ENCODE data around the gene LENG9.
"Not testable (repeated sequence)": the region's sequence is repeated elsewhere in the genome, so short reads cannot be mapped to it uniquely, and the experiment has no call there.

LENG9 gene

DNA sequence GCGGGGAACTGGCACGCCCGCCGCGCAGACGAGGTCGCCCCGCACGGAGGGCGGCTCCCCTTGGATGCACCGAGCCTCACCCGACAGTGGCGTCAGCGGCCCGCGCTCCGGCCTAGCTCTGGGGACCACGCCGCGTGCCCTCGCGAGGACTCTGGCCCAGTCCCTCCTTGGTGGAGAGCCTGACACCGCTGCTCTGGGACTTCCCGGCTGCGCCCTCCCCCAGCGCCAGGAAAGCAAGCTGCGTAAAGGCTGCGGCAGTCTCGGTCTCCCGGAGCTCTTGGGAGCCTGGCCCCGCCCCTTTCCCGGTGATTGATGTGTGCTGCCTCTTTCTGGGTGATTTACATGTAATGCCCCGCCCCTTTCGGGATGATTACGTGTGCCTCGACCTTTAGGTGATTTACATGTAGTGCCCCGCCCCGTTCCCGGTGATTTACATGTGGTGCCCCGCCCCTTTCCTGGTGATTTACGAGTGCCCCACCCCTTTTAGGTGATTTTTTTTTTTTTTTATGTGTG, at the start of gene LENG9:
Gene LENG9, minus strand, starts transcription at position 248 of the 513 bp plus-strand sequence. CDS start 252 bp downstream, outside the sequence.
- peak; percentile 72 to 81 for DNase-seq (ENCODE audit: low read depth in 2 of 2)

- not testable (repeated sequence) for DNase-seq (ENCODE audit: low read depth in 2 of 2)
Observed at GRCh38 chr19:54509200-54509940, 45.8 kb upstream of the LENG9 start.

DNA sequence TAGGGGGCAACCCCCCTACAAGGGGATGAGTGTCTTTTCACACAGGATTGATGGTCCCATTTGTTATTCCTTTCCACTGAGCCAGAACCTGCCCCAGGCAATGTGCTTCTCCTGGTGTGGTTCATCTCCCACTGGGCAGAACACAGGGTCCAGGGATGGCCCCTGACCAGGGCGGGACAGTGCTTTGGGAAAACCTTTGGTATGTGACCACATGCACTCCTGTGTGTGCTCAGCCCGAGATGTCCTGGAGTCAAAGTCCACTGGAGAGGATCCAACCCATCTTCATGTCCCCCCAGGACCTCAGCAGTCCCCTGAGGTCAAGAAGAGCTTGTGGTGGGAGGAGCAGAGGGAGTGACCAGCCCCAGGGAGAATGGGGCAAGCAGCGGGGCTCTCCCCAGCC, 44.9 kb upstream of the LENG9 start:
- not testable (repeated sequence) for DNase-seq (ENCODE audit: low read depth in 2 of 2)

DNA sequence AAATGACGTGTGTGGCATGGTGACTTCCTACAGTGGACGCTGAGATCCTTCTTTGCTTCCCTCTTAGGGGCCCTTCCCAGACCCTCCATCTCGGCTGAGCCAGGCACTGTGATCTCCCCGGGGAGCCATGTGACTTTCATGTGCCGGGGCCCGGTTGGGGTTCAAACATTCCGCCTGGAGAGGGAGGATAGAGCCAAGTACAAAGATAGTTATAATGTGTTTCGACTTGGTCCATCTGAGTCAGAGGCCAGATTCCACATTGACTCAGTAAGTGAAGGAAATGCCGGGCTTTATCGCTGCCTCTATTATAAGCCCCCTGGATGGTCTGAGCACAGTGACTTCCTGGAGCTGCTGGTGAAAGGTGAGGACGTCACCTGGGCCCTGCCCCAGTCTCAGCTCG, 44.2 kb upstream of the LENG9 start:
- no peak for DNase-seq (ENCODE audit: low read depth in 2 of 2)

DNA sequence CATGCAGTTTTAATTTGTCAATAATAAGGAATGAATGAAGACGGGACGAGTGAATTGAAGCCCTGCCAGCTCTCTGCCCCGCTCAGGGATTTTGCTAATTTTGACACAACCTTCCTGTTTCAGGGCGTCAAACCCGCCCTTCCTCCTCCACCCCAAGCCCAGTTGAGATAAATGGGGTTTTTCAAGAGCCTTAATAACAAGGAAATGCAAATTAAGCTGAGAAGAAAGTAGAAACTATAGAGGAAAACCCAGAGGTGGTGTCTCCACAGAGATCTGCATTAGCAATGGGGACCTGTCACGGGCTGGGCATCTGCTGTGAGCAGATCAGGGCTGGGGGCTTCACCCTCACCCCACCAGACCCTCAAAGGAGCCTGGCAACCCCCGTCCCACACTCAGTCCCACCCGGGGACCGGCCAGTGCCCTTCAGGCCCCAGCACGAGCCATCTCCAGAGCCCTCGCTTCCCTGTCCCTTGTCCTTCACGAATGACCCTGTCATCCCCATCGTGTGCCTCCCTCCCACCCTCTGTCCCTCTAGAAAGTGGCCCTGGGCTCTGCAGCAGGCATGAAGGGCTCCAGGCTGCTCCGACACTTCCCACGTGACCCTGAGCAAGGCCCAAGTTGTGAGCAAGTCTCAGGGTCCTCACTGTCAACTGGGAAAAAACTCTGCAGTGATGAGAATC, 43.6 kb upstream of the LENG9 start:
- DNase-seq (ENCODE audit: low read depth in 2 of 2), result not testable (repeated sequence)

- DNase-seq (ENCODE audit: low read depth in 2 of 2), result no peak
Observed at GRCh38 chr19:54506079-54506478, 42.5 kb upstream of the LENG9 start.

DNA sequence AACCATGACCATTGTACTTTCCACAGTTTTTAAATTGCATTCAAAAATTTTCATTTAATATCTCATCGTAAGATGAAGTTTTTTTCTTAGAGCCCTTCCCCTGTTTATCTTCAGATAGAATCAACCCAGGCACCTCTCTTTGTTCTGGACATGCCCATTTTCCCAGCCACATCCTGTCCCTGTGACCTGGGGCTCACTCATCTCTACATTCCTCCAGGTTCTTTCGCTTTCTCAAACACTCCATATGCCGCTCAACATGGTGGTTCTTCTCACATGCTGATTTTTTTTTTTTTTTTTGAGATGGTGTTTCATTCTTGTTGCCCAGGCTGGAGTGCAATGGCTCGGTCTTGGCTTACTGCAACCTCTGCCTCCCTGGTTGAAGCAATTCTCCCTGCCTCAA, 42.0 kb upstream of the LENG9 start:
- DNase-seq (ENCODE audit: low read depth in 2 of 2), result not testable (repeated sequence)

DNA sequence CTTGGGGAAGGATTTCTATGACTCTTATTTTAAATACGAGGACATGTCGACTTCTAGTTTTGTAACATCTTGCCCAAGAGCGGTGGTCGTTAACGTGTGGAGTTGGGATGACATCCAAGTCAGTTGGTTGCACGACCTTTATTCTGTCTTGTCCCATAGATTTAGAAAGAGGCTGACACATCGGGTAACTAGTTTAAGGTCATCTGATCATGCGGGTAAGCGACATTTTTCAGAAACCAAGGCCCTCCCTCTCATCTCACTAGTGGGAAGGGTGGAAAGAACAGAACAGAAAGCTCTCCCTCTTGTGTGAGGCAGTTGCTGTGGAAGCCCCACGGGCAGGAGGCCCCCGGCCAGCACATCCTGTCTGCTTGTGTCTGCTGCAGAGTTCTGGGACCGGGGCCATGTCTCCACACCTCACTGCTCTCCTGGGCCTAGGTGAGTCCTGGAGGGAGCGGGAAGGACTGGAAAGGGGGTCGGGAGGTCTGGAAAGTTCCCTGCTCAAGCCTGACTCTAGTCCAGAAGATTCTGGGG, 39.0 kb upstream of the LENG9 start, which contains the start of gene LAIR2:
Gene LAIR2, plus strand, starts transcription at position 314 of the 531 bp plus-strand sequence. Its CDS starts 88 bp downstream, at position 402.
- DNase-seq (ENCODE audit: low read depth in 2 of 2), result no peak

DNA sequence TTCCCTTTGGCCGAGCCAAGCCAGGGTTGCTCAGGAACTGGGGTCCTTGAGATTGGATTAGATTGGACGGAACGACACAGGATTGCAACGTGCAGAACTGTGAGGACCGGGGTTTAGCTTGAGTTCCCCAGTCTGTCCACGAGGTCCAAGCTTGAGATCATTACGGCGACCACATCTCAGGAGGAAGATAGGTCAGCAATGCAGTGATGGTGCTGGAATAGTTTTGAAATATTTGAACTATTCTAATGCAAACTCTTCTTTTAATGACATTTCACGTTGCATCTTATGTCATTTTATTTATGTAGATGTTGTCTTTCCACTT, 34.8 kb upstream of the LENG9 start:
- DNase-seq (ENCODE audit: low read depth in 2 of 2), result not testable (repeated sequence)

DNA sequence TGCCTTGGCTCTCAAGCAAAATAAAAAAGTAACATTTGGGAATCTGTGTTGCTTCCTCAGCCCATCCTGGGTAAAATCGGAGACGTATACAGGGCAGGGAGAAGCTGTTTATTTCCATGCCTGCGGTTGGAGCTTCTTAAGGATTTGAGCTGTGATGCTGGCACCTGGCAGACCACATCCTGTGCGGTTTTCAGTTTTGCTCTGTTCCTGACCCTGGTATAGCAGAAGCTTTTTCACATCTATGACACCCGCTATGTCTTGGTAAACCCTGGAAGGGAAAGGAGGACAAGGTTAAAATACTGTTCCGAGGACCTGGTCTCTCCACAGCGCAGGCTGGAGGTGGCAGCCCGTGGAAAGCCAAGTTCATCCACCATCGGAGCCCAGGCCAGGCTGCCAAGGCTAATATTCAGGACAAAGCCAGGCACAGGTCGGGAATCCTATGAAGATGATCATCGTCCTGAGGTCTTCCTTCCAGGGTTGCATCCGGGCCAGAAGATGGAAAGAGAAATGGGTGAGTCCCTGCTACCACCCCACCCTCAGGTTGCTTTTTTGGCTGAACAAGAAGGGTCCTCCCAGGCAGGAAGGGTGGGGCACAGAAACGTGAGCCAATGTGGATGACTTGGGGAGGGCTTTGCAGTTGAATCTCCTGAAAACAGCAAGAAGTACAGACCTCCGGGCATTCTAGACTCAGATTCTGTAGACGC, 34.3 kb upstream of the LENG9 start:
- DNase-seq (ENCODE audit: low read depth in 2 of 2), result not testable (repeated sequence)

DNA sequence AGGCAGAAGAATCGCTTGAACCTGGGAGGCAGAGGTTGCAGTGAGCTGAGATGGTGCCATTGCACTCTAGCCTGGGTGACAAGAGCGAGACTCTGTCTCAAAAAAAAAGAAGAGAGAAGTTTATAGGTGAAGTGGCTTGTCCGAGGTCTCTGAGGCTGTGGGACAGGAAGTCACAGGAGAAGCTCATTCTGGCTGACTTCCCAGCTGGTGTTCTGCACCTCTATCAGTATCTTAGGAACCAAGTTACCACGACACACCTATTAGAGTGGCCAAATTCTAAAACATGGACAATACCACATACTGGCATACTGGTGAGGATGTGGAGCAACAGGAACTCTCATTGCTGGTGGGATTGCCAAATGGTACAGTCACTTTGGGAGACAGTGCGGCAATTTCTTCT, 31.7 kb upstream of the LENG9 start:
- not testable (repeated sequence) for DNase-seq (ENCODE audit: low read depth in 2 of 2)

DNA sequence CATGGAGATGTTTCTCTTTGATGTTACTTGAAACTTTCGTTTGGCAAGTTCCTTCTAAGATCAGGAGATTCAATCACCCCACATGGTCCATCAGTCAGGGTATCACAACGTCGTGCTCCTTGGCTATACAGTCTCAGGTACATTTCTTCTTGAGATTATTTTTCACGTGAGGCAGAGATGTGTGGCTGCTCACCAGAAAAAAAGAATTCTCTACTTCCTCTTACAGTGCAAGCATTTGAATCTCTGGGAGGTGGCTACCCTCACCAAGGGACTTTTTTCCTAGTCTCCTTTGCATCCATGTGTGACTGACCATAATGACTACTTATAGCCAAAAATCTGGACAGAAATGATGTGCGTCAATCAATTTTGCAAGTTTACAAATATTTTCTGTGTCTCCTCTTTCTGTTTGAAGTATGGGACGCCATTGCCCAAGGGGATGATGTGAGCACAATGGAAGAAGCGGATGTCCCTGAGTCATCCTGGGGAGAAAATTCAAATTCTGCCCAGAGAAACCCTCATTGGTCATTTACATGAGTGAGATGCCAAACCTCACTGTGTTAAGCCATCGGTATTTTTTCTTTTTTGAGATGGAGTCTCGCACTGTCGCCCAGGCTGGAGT, 30.5 kb upstream of the LENG9 start:
- no peak for DNase-seq (ENCODE audit: low read depth in 2 of 2)

GRCh38 chr19:54493056-54493455, 29.5 kb upstream of the LENG9 start:
- DNase-seq (ENCODE audit: low read depth in 2 of 2), result not testable (repeated sequence)

DNA sequence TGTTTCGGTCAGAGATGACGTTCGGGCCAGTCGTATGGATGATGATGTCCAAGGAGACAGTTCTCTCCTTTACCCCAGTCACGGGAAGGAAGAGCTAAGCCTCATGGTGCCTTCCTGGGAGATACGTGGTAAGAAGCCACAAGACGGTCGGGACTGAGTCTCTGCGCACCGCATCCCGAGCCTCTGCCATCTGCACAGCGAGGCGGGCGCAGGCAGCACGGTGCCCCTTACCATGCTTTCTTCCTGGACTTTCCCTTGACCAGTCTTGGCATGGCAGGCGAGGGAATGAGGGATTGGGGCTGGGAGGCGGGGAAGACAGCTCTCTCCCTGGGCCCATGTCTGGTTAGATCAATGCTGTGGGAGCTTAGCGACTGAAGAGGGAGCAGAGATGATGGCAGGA, 29.0 kb upstream of the LENG9 start:
- DNase-seq (ENCODE audit: low read depth in 2 of 2), result no peak

GRCh38 chr19:54489766-54490165, 26.2 kb upstream of the LENG9 start:
- DNase-seq (ENCODE audit: low read depth in 2 of 2), result no peak

DNA sequence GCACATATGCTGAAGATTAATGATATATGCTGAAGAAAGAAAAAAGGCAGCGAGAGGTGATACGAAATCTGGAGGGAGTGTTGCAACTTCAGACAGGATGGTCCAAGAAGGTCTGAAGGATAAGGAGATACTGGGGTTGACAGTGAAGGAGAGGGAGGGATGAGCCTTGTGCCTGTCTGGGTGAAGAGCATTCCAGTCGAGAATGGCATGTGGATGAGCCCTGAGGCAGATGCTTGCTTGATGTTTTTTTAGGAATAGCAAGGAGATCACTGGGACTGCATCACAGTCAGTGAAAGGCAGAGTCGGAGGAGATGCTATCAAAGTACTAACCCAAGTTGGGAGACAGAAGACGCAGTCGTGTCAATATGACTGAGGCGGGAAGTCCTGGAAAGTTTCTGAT, 25.8 kb upstream of the LENG9 start:
- DNase-seq (ENCODE audit: low read depth in 2 of 2), result no peak

GRCh38 chr19:54485851-54486250, 22.3 kb upstream of the LENG9 start:
- DNase-seq (ENCODE audit: low read depth in 2 of 2), result no peak

- DNase-seq (ENCODE audit: low read depth in 2 of 2), result no peak
Observed at GRCh38 chr19:54484451-54484850, 20.9 kb upstream of the LENG9 start.

DNA sequence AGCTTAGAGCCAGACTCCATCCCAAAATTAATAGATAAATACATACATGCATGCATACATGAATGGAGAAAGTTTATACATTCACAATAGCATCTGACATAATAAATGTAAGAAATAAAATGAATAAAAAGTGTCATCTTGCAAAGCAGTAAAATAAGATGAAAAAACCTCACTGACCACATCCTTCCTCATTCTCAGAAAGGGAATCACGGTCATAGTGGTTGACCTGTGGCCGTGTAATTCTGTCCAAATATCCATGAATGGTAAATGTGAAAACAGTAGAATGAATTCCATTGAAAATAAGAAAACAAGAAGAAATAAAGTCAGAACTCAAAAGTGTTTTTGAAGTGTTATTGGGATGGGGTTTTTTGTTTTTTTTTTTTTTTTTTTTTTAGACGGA, 19.3 kb upstream of the LENG9 start:
- no peak for DNase-seq (ENCODE audit: low read depth in 2 of 2)

- no peak for DNase-seq (ENCODE audit: low read depth in 2 of 2)
Observed at GRCh38 chr19:54481326-54481930, 17.9 kb upstream of the LENG9 start.

GRCh38 chr19:54480051-54480450, 16.5 kb upstream of the LENG9 start:
- DNase-seq (ENCODE audit: low read depth in 2 of 2), result no peak

Data from stimulated activated CD8-positive, alpha-beta memory T cell treated with anti-CD3 and anti-CD28 coated beads, Interleukin-7, amount 100 ng/mL, for 1 hour (primary cell).